Activated B cell treated with CpG ODN at 0.5 μM for 24 hours (primary cell): ENCODE measurements around the gene ERN1. TPM values are rescaled to one million over a fixed set of nuclear protein-coding genes. Genes with fewer than 3 reads are reported as not detected.
A peak's percentile ranks its signal among the peaks of the same experiment; 100 is the strongest.

Source experiments
- ATAC-seq: fragments of 200-7000 bp; cut with Tn5 transposase; one replicate; pipeline ENCODE4 v1.10.0; 2021; ENCODE audit warnings: low read depth, mild to moderate bottlenecking, moderate library complexity
- CTCF ChIA-PET: fragments of 350-600 bp; sonication (Branson Sonifier 250); formaldehyde crosslinking; loops from one replicate; lab custom pipeline; 2021; ENCODE audit warnings: antibody characterized with exemption; lab: Charles Lee
- POLR2A ChIA-PET: fragments of 350-600 bp; sonication (Branson Sonifier 250); formaldehyde crosslinking; loops from one replicate; lab custom pipeline; 2021; ENCODE audit warnings: antibody characterized with exemption; lab: Charles Lee
- DNase-seq: peaks from one replicate; pipeline ENCODE4 v3.0.0; 2022
- H3K27ac Mint-ChIP-seq: one replicate; pipeline ENCODE4 v1.8.0; 2020; ENCODE audit warnings: mixed read lengths
- H3K27me3 Mint-ChIP-seq: one replicate; pipeline ENCODE4 v1.8.0; 2021; ENCODE audit warnings: mixed read lengths
- H3K36me3 Mint-ChIP-seq: one replicate; pipeline ENCODE4 v1.8.0; 2021; ENCODE audit warnings: low read depth, mixed read lengths
- H3K4me1 Mint-ChIP-seq: one replicate; pipeline ENCODE4 v1.8.0; 2021; ENCODE audit warnings: mixed read lengths
- H3K4me3 Mint-ChIP-seq: one replicate; pipeline ENCODE4 v1.8.0; 2020; ENCODE audit warnings: mild to moderate bottlenecking, mixed read lengths
- H3K9me3 Mint-ChIP-seq: one replicate; pipeline ENCODE4 v1.8.0; 2020; ENCODE audit warnings: mixed read lengths
- CTCF ChIP-seq: fragments of 200-600 bp; IDR thresholded peaks from one replicate; pipeline ENCODE4 v1.8.0; 2022; ENCODE audit warnings: antibody characterized with exemption, mild to moderate bottlenecking
- intact Hi-C: fragments of 100-400 bp; cut with micrococcal nuclease; formaldehyde crosslinking; loops from one replicate; pipeline ENCODE4 v1.15.1; 2024
- total RNA-seq: library from RNA; stranded (reverse); gene quantifications from 2 replicates; pipeline ENCODE4 v1.2.3, GENCODE V29; 2022

ERN1 gene
- total RNA-seq, 1 donor from 2014 or later = 12.9 TPM

GRCh38 chr17:64092113-64092512, 37.8 kb downstream of the ERN1 start:
- Mint-ChIP-seq H3K9me3 (no peaks in the 10 kb centered on the region), H3K4me3 (no peak overlapping the region), H3K36me3 (peaks cover 9% of the 10 kb centered on the region), H3K4me1 (peaks cover 11% of the 10 kb centered on the region), H3K27ac (no peak overlapping the region), H3K27me3 (no peaks in the 10 kb centered on the region)
- ATAC-seq (no peak), DNase-seq (no peak)
- ChIA-PET CTCF (interaction anchor here (1.2 to 2.1 kb wide), 2 partner anchors 41 to 63 kb away, joined by 5 to 7 read pairs; no protein-coding TSS in a partner anchor), POLR2A (interaction anchor here (0.6 kb wide), 1 partner anchor 36 kb away, joined by 14 read pairs; no protein-coding TSS in a partner anchor)
- intact Hi-C loops = no loop called here
- TF ChIP-seq CTCF = no peak

GRCh38 chr17:64091571-64091970, 38.4 kb downstream of the ERN1 start:
- ChIA-PET CTCF (interaction anchor here (2.1 kb wide), 1 partner anchor 62 kb away, joined by 5 read pairs; no protein-coding TSS in a partner anchor), POLR2A (no interaction called here)
- intact Hi-C loops = no loop called here
- Mint-ChIP-seq H3K27ac (no peak overlapping the region), H3K4me1 (peaks cover 11% of the 10 kb centered on the region), H3K27me3 (no peaks in the 10 kb centered on the region), H3K36me3 (peaks cover 4% of the 10 kb centered on the region), H3K4me3 (no peak overlapping the region), H3K9me3 (no peaks in the 10 kb centered on the region)
- DNase-seq = no peak
- ATAC-seq = no peak
- TF ChIP-seq CTCF = no peak

- ATAC-seq = no peak
- DNase-seq = no peak
- ChIA-PET POLR2A (no interaction called here), CTCF (interaction anchor here (1.4 kb wide), 1 partner anchor 62 kb away, joined by 6 read pairs; no protein-coding TSS in a partner anchor)
- TF ChIP-seq CTCF = no peak
- Mint-ChIP-seq H3K4me3 (no peak overlapping the region), H3K36me3 (peaks cover 1% of the 10 kb centered on the region), H3K9me3 (no peaks in the 10 kb centered on the region), H3K27me3 (no peaks in the 10 kb centered on the region), H3K27ac (peak overlapping the region; percentile 5), H3K4me1 (peaks cover 11% of the 10 kb centered on the region)
- intact Hi-C loops = no loop called here
Observed at GRCh38 chr17:64091116-64091515, 38.8 kb downstream of the ERN1 start.

- H3K36me3 Mint-ChIP-seq = no peaks in the 10 kb centered on the region
- intact Hi-C loops = no loop called here
- no peaks in the 10 kb centered on the region for H3K9me3 Mint-ChIP-seq
- CTCF ChIA-PET = interaction anchor here (1.4 kb wide), 1 partner anchor 61 kb away, joined by 6 read pairs; no protein-coding TSS in a partner anchor
- no peak overlapping the region for H3K27ac Mint-ChIP-seq
- no peak for DNase-seq
- ATAC-seq = no peak
- peaks cover 7% of the 10 kb centered on the region for H3K4me1 Mint-ChIP-seq
- no peak overlapping the region for H3K4me3 Mint-ChIP-seq
- TF ChIP-seq CTCF = no peak
- H3K27me3 Mint-ChIP-seq = no peaks in the 10 kb centered on the region
- POLR2A ChIA-PET = interaction anchor here (0.8 kb wide), 1 partner anchor 56 kb away, joined by 3 read pairs; no protein-coding TSS in a partner anchor
Observed at GRCh38 chr17:64090144-64090543, 39.8 kb downstream of the ERN1 start.

- no peak overlapping the region for H3K4me3 Mint-ChIP-seq
- ATAC-seq (no peak), DNase-seq (no peak)
- ChIA-PET POLR2A (no interaction called here), CTCF (no interaction called here)
- H3K27me3 Mint-ChIP-seq = no peaks in the 10 kb centered on the region
- H3K27ac Mint-ChIP-seq = no peak overlapping the region
- no peaks in the 10 kb centered on the region for H3K36me3 Mint-ChIP-seq
- no peaks in the 10 kb centered on the region for H3K9me3 Mint-ChIP-seq
- no peak for TF ChIP-seq CTCF
- intact Hi-C loops = no loop called here
- peaks cover 9% of the 10 kb centered on the region for H3K4me1 Mint-ChIP-seq
Observed at GRCh38 chr17:64087252-64088005, 42.5 kb downstream of the ERN1 start.
